Vagina (tissue), 2 donors: ENCODE data around the gene CAVIN3. TPM values are rescaled to one million over a fixed set of nuclear protein-coding genes. Genes with fewer than 3 reads are reported as not detected.

Experiments used
- DNase-seq, 2 donors: peaks; one replicate each; pipeline ENCODE4 v3.0.0-alpha.2; 2017; ENCODE audit errors: extremely low spot score in 2 of 2
- H3K27ac ChIP-seq: fragments of 200-600 bp; sonication (generic); one replicate; pipeline ENCODE4 v1.5.1; 2019
- H3K27me3 ChIP-seq: fragments of 200-600 bp; sonication (generic); one replicate; pipeline ENCODE4 v1.5.1; 2019
- H3K36me3 ChIP-seq, 2 donors: fragments of 200-600 bp; sonication (generic); one replicate each; pipeline ENCODE4 v1.5.1; 2017 to 2019
- H3K4me1 ChIP-seq: fragments of 200-600 bp; sonication (generic); one replicate; pipeline ENCODE4 v1.5.1; 2019
- H3K4me3 ChIP-seq, 2 donors: fragments of 200-600 bp; sonication (generic); 1 replicate in 1 of 2; 2 replicates in 1 of 2; pipeline ENCODE4 v1.5.1; 2016 to 2019
- H3K9me3 ChIP-seq: fragments of 200-600 bp; sonication (generic); one replicate; pipeline ENCODE4 v1.5.1; 2019
- POLR2A ChIP-seq, 2 donors: fragments of 450-650 bp; IDR thresholded peaks; one replicate each; pipeline ENCODE4 v1.6.1; 2017; ENCODE audit warnings: antibody characterized with exemption in 2 of 2, mild to moderate bottlenecking in 2 of 2, moderate library complexity in 2 of 2
- POLR2AphosphoS5 ChIP-seq, 2 donors: sonication (generic); formaldehyde crosslinking; IDR thresholded peaks; one replicate each; pipeline ENCODE4 v1.9.0; 2017; ENCODE audit warnings: antibody characterized with exemption in 2 of 2, mild to moderate bottlenecking in 2 of 2, low read depth in 1 of 2; ENCODE audit not compliant: insufficient read depth in 1 of 2
- intact Hi-C: fragments of 100-400 bp; cut with DNase I; formaldehyde crosslinking; loops from one replicate; pipeline ENCODE4 v1.15.1; 2023
- total RNA-seq: library from RNA; depleted of rRNA; stranded (reverse); fragments of >200 nt; gene quantifications from one replicate; pipeline ENCODE4 v1.2.3, GENCODE V29; 2016
- TF ChIP-seq, protein P1 (sequence below), 3 experiments: fragments of 450-650 bp in 2 of 3; fragments of 200-600 bp in 1 of 3; sonication (generic) in 1 of 3; IDR thresholded peaks; one replicate each; pipeline ENCODE4 v1.5.1; 2017 to 2019; ENCODE audit warnings: antibody characterized with exemption in 3 of 3, mild to moderate bottlenecking in 2 of 3, moderate library complexity in 2 of 3

CAVIN3 gene
- total RNA-seq, 1 donor from 2014 or later = 156 TPM

DNA sequence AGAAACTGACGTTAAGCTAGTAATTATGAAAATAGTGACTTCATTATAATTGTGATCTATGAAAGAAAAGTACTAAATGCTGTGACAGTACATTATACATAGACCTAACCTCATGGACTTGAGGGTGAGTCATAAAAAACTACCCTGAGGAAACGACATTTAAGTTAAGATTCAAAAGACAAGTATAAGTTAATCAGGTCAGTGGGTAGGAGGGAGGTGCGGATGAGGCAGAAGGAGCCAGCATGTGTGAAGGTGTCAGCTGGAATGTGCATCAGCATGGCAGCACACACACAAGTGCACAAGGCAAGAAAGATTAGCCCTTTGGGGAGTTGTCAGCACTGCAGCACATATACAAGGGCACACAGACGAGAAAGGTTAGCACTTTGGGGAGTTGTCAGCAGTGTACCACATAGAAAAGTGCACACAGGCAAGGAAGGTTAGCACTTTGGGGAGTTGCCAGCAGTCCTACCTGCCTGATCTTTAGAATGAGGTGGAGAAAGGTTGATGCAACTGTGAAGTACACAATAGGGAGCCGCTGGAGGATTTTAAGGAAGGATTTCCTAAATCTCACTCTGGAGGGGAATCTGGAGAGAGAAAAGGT lies 31.6 kb upstream of the CAVIN3 start:
- no peaks in the 10 kb centered on the region for H3K27me3 ChIP-seq
- no peak overlapping the region for H3K4me3 ChIP-seq
- intact Hi-C loops = loop anchor here (10.0 kb wide), 1 partner anchor 107 kb away; no protein-coding TSS in a partner anchor

DNA sequence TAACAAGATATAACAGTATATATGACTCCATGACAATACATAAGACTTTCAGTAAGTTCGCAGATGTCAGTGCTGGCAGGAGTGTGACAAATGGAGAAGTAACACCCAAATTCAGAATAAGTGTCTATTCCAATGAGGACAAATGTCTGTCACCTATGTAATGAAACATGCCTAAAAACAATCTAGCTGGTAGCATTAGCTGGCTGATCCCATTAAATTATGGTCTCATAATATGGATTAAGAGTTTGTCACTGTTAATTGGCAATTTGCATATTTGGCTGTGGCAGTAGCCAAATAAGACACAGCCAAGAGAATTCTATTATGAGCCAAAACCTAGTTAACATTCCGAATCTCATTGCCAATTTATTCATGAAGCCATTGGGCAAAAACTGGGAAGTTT lies 30.2 kb upstream of the CAVIN3 start:
- TF ChIP-seq POLR2AphosphoS5 (IDR thresholded peaks at IDR 0.05; ENCODE audit: insufficient read depth in 1 of 2, low read depth in 1 of 2) (no peak), POLR2A (IDR thresholded peaks at IDR 0.05) (no peak)
- TF ChIP-seq, protein P1, sequence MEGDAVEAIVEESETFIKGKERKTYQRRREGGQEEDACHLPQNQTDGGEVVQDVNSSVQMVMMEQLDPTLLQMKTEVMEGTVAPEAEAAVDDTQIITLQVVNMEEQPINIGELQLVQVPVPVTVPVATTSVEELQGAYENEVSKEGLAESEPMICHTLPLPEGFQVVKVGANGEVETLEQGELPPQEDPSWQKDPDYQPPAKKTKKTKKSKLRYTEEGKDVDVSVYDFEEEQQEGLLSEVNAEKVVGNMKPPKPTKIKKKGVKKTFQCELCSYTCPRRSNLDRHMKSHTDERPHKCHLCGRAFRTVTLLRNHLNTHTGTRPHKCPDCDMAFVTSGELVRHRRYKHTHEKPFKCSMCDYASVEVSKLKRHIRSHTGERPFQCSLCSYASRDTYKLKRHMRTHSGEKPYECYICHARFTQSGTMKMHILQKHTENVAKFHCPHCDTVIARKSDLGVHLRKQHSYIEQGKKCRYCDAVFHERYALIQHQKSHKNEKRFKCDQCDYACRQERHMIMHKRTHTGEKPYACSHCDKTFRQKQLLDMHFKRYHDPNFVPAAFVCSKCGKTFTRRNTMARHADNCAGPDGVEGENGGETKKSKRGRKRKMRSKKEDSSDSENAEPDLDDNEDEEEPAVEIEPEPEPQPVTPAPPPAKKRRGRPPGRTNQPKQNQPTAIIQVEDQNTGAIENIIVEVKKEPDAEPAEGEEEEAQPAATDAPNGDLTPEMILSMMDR (IDR thresholded peaks at IDR 0.05) = no peak
- no peak overlapping the region for H3K4me3 ChIP-seq
- no peak for DNase-seq
- no peak overlapping the region for H3K27ac ChIP-seq
- no peaks in the 10 kb centered on the region for H3K36me3 ChIP-seq
- intact Hi-C loops = loop anchor here (10.0 kb wide), 1 partner anchor 106 kb away; no protein-coding TSS in a partner anchor
- no peaks in the 10 kb centered on the region for H3K4me1 ChIP-seq
- H3K9me3 ChIP-seq = no peaks in the 10 kb centered on the region
- no peaks in the 10 kb centered on the region for H3K27me3 ChIP-seq

More for the DNA sequence above, 31.6 kb upstream of the CAVIN3 start:
- H3K36me3 ChIP-seq = no peaks in the 10 kb centered on the region
- no peak overlapping the region for H3K27ac ChIP-seq
- TF ChIP-seq, protein P1 (IDR thresholded peaks at IDR 0.05) = no peak
- TF ChIP-seq POLR2AphosphoS5 (IDR thresholded peaks at IDR 0.05; ENCODE audit: insufficient read depth in 1 of 2, low read depth in 1 of 2) (no peak), POLR2A (IDR thresholded peaks at IDR 0.05) (no peak)
- no peak for DNase-seq
- H3K9me3 ChIP-seq = no peaks in the 10 kb centered on the region
- peaks cover 8% of the 10 kb centered on the region for H3K4me1 ChIP-seq

DNA sequence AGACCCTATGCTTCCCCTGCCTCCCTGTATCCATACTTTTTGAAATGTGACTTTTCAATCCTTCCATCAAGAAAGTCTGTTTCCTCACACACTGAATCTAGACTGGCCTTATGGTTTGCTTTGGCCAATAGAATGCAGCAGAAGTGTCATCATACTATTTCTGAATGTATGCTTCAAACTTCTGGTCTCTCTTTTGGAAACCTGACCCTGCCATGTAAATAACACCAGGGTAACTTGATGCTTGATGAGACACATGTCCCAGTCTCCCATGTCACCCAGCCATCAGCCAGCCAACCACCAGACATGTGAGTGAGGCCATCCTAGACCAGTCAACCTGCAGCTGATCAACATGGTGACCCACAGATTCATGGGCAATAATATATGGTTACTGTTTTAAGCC lies 29.7 kb upstream of the CAVIN3 start:
- intact Hi-C loops = loop anchor here (10.0 kb wide), 1 partner anchor 105 kb away; no protein-coding TSS in a partner anchor
- TF ChIP-seq POLR2AphosphoS5 (IDR thresholded peaks at IDR 0.05; ENCODE audit: insufficient read depth in 1 of 2, low read depth in 1 of 2) = no peak
- TF ChIP-seq POLR2A (IDR thresholded peaks at IDR 0.05) = no peak
- TF ChIP-seq, protein P1 (IDR thresholded peaks at IDR 0.05) = no peak

DNA sequence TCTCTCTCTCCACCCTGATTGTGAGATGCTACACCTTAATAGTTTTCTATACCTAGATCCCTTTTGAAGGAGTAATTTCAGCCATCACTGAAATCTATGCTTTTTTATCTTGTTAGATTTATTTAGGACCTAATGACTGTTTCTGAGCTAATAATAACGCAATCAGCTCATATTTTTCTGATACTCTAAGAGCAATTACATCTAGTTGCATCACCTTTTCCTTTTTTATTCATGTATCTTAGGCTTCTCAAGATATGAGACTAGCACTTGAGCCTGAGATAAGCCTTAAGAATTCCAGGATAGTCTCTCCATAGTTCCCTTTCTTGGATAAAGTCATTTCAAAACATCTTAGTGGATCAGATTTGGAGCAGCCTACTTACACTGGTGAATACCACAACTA lies 25.1 kb upstream of the CAVIN3 start:
- no peaks in the 10 kb centered on the region for H3K27me3 ChIP-seq
- intact Hi-C loops = no loop called here
- no peaks in the 10 kb centered on the region for H3K4me1 ChIP-seq
- no peak overlapping the region for H3K27ac ChIP-seq
- no peaks in the 10 kb centered on the region for H3K9me3 ChIP-seq
- no peak for DNase-seq
- no peak overlapping the region for H3K4me3 ChIP-seq
- no peaks in the 10 kb centered on the region for H3K36me3 ChIP-seq
- TF ChIP-seq, protein P1 (IDR thresholded peaks at IDR 0.05) = no peak
- TF ChIP-seq POLR2A (IDR thresholded peaks at IDR 0.05) = no peak
- TF ChIP-seq POLR2AphosphoS5 (IDR thresholded peaks at IDR 0.05; ENCODE audit: insufficient read depth in 1 of 2, low read depth in 1 of 2) = no peak

More for the DNA sequence above, 29.7 kb upstream of the CAVIN3 start:
- Histone ChIP-seq H3K27me3 (no peaks in the 10 kb centered on the region), H3K4me3 (no peak overlapping the region), H3K27ac (no peak overlapping the region), H3K9me3 (no peaks in the 10 kb centered on the region), H3K36me3 (no peaks in the 10 kb centered on the region), H3K4me1 (no peaks in the 10 kb centered on the region)
- no peak for DNase-seq

GRCh38 chr11:6336293-6336692 lies 16.0 kb upstream of the CAVIN3 start:
- Histone ChIP-seq H3K27ac (no peak overlapping the region), H3K36me3 (no peaks in the 10 kb centered on the region), H3K27me3 (no peaks in the 10 kb centered on the region), H3K4me1 (no peaks in the 10 kb centered on the region), H3K4me3 (no peak overlapping the region), H3K9me3 (no peaks in the 10 kb centered on the region)
- intact Hi-C loops = no loop called here
- TF ChIP-seq POLR2AphosphoS5 (IDR thresholded peaks at IDR 0.05; ENCODE audit: insufficient read depth in 1 of 2, low read depth in 1 of 2) (no peak), POLR2A (IDR thresholded peaks at IDR 0.05) (no peak)
- TF ChIP-seq, protein P1 (IDR thresholded peaks at IDR 0.05) = no peak
- no peak for DNase-seq
